ENCODE results near the gene CYCS.

CYCS gene

GRCh38 chr7:25125137-25125946 lies at the start of gene CYCS:
Gene CYCS, minus strand, starts transcription at chr7:25125260. Its CDS starts 1,141 bp downstream, at chr7:25124119.
- peak; percentile 98 for DNase-seq (ENCODE audit: low read depth)

GRCh38 chr7:25173184-25173583 lies 48.1 kb upstream of the CYCS start:
- no peak for DNase-seq (ENCODE audit: low read depth)

- DNase-seq (ENCODE audit: low read depth) = no peak
Measured at GRCh38 chr7:25171516-25171915, 46.5 kb upstream of the CYCS start.

DNA sequence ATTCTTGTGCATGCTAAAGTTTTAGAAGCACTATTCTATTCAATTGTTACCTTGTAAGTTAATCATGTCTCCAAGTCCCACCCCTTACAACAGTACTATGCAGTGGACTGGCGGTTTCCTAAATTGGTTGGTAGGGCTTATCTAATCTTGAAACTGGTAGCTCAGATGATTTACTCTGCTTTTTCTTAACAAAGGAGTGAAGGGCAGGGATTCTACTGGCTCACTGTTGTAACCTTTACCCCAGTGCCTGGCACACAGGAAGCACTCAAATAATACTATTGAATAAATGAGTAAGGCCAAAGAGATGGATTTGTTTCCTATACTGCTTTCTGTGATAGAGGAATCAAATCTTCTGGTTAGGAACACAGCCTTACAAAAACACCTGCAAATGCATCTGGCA lies 46.0 kb upstream of the CYCS start:
- DNase-seq (ENCODE audit: low read depth) = no peak

GRCh38 chr7:25169683-25170082 lies 44.6 kb upstream of the CYCS start:
- DNase-seq (ENCODE audit: low read depth) = no peak

DNA sequence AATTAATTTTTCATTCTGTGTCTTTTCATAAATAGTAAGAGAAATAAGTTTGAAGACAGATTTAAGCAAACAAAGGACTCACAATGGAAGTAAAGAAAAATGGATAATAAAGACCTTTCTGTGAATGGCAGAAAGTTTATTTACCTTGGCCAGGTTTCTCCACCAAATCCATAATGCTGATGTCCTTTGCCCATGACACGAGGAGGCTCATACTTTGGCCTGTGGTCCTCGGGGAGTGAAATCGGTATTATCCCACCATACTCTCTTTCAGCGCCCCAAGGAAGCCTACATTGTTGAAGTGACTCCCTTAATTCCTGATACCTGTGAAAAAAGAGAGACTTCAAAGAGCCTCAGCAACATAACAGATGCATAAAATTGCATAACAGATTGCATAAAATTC lies 43.1 kb upstream of the CYCS start:
- no peak for DNase-seq (ENCODE audit: low read depth)

- no peak for DNase-seq (ENCODE audit: low read depth)
Measured at GRCh38 chr7:25167262-25167843, 42.3 kb upstream of the CYCS start.

DNA sequence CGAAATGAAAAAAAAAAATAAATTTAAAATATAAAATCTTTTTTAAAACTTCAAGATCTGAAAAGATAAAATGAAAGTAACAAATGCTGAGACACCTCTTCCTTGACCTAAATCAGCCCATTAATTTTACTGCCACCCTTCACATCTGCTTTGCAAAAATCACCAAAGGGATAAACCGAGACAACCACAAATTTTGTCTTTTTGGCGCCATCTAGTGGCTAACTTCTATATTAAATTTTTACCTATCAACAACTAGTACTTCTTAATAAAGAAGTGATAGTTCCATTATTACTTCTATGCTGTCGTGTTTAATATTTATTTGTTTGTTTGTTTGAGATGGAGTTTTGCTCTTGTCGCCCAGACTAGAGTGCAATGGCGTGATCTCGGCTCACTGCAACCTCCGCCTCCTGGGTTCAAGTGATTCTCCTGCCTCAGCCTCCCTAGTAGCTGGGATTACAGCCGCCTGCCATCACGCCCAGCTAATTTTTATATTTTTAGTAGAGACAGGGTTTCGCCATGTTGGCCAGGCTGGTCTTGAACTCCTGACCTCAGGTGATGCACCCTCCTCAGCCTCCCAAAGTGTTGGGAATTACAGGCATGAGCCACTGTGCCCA lies 35.0 kb upstream of the CYCS start:
- peak; percentile 3 for DNase-seq (ENCODE audit: low read depth)

GRCh38 chr7:25158966-25159365 lies 33.9 kb upstream of the CYCS start:
- DNase-seq (ENCODE audit: low read depth) = no peak

- DNase-seq (ENCODE audit: low read depth) = no peak
Measured at GRCh38 chr7:25151773-25152172, 26.7 kb upstream of the CYCS start.

DNA sequence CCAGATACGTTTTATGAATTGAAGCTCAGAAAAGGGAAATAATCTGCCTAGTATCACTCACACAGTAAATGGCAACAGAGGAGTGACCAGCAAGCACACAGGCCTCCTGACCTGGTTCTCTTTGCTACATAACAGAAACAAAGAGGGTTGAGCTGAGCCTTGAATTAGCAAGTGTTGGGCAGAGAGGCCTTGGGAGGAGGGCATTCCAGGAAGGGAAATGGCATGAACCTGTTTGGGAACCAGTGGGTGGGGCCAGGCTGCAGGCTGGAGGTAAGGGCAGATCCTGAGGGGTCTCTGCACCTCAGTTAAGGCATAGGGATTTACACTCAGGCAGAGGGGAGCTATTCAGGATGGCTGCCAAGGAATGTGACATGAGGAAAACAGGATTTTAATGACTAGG lies 24.8 kb upstream of the CYCS start:
- DNase-seq (ENCODE audit: low read depth) = no peak

DNA sequence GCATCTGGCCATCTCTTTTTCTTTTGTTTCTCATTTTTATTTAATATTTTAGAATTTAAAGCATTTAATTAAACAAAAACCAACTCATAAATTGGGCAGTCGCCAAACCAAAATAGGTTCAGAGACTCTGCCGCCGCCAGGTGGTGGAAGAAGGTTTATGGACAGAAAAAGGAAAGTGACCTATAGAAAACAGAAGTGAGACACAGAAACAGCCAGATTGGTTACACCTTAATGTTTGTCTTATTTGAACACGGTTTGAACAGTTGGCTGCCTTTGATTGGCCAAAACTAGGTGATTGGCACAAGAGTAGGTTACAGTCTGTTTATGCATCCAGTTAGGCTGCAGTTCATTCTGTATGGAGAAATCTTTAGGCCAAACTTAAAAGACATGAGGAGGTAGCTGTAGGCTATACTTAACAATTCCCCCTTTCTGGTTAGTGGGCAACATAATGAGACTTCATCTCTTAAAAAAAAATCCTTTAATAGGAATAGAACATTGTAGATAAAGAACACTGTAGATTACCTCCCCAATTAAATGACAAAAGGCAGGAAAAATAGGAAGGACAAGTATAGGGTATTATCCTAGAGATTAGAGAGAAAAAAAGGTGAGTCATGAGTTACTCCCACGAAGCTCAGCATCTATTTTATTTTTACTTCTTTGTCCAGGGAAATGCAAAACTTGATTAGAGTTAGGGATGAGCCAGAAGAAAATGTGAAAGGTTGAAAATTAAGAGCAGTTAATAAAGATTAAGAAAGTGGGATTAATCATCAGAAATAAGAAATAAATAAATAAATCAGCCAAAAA lies 23.9 kb upstream of the CYCS start:
- DNase-seq (ENCODE audit: low read depth) = no peak

GRCh38 chr7:25143763-25144162 lies 18.7 kb upstream of the CYCS start:
- no peak for DNase-seq (ENCODE audit: low read depth)

- no peak for DNase-seq (ENCODE audit: low read depth)
Measured at GRCh38 chr7:25139536-25139935, 14.5 kb upstream of the CYCS start.

GRCh38 chr7:25134358-25135010 lies 9.4 kb upstream of the CYCS start:
- no peak for DNase-seq (ENCODE audit: low read depth)

- DNase-seq (ENCODE audit: low read depth) = no peak
Measured at GRCh38 chr7:25132430-25132829, 7.4 kb upstream of the CYCS start.

GRCh38 chr7:25126751-25127150 lies 1.7 kb upstream of the CYCS start:
- DNase-seq (ENCODE audit: low read depth) = no peak

DNA sequence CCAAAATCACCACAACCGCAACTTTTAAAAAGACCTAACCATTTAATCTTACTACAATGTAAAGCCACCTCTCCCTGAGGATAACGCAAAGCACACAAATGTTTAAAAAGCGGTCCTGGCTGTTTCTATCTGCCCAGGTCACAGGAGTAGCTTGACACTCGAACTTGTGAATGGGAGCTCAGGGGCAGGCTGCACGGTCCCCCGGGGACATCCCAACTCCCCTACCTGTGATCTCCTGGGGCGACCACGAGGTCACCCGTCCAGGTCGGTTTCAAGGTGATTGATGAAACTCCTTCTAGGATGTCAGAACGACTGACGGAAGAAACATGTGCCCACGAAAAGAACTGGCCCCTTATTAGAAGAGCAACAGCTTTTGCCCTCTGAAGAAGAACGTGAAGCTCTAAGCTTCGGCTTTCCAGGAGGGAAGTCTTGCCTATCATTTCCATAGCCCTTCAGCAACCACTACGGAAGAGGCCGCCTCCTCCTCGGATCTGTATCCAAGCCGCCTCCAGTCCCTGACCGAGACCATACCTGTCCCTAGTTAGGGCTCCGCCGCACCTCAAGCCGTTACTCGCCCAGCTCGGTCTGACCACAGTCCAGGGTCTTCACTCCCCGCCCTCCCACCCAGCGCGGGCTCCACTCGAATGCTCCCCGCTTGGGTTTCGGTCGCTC lies 459 bp downstream of the CYCS start:
- DNase-seq (ENCODE audit: low read depth) = no peak

GRCh38 chr7:25122373-25122772 lies 2.7 kb downstream of the CYCS start:
- no peak for DNase-seq (ENCODE audit: low read depth)

GRCh38 chr7:25121599-25121998 lies 3.5 kb downstream of the CYCS start:
- DNase-seq (ENCODE audit: low read depth) = no peak

DNA sequence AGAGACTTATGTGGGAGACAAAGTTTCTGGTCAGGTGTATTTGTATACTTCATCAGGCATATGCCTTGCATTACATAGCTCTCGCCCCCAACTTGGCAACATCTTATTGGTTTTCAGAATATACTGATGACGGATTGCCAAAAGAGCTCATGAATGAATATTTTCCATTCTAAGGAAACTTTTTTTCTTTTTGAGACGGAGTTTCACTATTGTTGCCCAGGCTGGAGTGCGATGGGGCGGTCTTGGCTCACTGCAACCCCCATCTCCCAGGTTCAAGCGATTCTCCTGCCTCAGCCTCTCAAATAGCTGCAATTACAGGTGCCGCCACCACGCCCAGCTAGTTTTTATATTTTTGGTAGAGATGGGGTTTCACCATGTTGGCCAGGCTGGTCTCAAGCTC lies 6.0 kb downstream of the CYCS start:
- no peak for DNase-seq (ENCODE audit: low read depth)
